SK-N-MC (cell line): ENCODE measurements around the gene IQCN.

Experiments
- EZH2 ChIP-seq: fragments of 200-600 bp; sonication (generic); IDR thresholded peaks from one replicate; pipeline ENCODE4 v1.6.1; 2017; ENCODE audit warnings: antibody characterized with exemption
- FOXP2 ChIP-seq: optimal IDR thresholded peaks from 2 replicates; pipeline ENCODE3; 2011; ENCODE audit warnings: mild to moderate bottlenecking, moderate library complexity; ENCODE audit not compliant: insufficient read depth; ENCODE audit errors: extremely low read length, control extremely low read depth
- POLR2AphosphoS5 ChIP-seq: IDR thresholded peaks from 2 replicates; pipeline ENCODE4 v1.6.1; 2012; ENCODE audit warnings: mild to moderate bottlenecking, low read depth, low read length, borderline replicate concordance

DNA sequence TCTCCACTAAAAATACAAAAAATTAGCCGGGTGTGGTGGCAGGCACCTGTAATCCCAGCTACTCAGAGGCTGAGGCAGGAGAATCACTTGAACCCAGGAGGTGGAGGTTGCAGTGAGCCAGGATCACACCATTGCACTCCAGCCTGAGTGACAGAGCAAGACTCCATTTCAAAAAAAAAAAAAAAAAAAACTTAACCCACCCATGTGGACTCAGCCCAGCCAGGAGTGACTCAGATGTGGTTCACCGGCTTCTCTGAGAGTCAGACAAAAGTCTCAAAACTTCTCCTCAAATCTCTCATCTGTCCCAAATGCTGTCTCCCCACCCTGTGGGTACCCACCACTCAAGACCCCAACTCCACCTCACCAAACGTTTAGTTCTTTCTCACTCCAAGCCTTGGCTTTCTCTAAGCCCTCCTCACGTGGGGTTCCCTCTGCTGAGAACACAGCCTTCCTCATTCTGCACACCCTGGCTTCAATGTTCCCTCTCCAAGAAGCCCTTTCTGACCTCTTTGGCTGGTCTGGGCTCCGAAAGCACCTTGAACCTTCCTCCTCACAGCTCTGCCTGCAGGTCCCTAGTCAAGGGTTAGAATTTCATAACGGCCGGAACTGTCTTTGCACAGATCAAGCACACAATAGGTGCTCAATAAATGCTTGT lies 59.3 kb downstream of the IQCN start:
- TF ChIP-seq EZH2 (no peak), POLR2AphosphoS5 (no peak), FOXP2 (no peak)
